Subcutaneous abdominal adipose tissue (tissue), 5 donors: Measurements from ENCODE around the gene TBC1D9.

Experiments used
- H3K27ac ChIP-seq: one replicate; pipeline ENCODE4 v1.7.0; 2013; ENCODE audit warnings: low read depth, mild to moderate bottlenecking, inconsistent platforms, low read length, moderate library complexity
- H3K27me3 ChIP-seq, 5 donors: one replicate each; pipeline ENCODE4 v1.7.0; 2013; ENCODE audit warnings: low read length in 5 of 5, inconsistent platforms in 1 of 5; ENCODE audit not compliant: control insufficient read depth in 5 of 5, insufficient read depth in 4 of 5
- H3K36me3 ChIP-seq, 5 donors: one replicate each; pipeline ENCODE4 v1.7.0; 2013; ENCODE audit warnings: low read length in 5 of 5; ENCODE audit not compliant: control insufficient read depth in 5 of 5, insufficient read depth in 5 of 5
- H3K4me1 ChIP-seq, 5 donors: one replicate each; pipeline ENCODE4 v1.7.0; 2013; ENCODE audit warnings: low read length in 5 of 5, mild to moderate bottlenecking in 3 of 5, moderate library complexity in 1 of 5; ENCODE audit not compliant: control insufficient read depth in 5 of 5, insufficient read depth in 5 of 5
- H3K4me3 ChIP-seq, 5 donors: one replicate each; pipeline ENCODE4 v1.7.0; 2013; ENCODE audit warnings: low read length in 5 of 5, low read depth in 1 of 5
- H3K9ac ChIP-seq, 5 donors: one replicate each; pipeline ENCODE4 v1.7.0; 2013; ENCODE audit warnings: low read length in 5 of 5, mild to moderate bottlenecking in 4 of 5, moderate library complexity in 3 of 5
- H3K9me3 ChIP-seq, 5 donors: one replicate each; pipeline ENCODE4 v1.7.0; 2013; ENCODE audit warnings: low read length in 5 of 5; ENCODE audit not compliant: control insufficient read depth in 5 of 5
- donor health status: healthy.
- donor health status: healthy.
- donor health status: healthy.
- donor health status: healthy.
- donor health status: healthy.

TBC1D9 gene

GRCh38 chr4:140742838-140743193 lies 13.4 kb downstream of the TBC1D9 start:
- Histone ChIP-seq H3K36me3 (no peaks in the 10 kb centered on the region), H3K4me3 (no peak overlapping the region), H3K9ac (peak overlapping the region in 1 of 5 donors; percentile 11), H3K27ac (no peak overlapping the region), H3K4me1 (peaks cover 0 to 38% (median 35%) of the 10 kb centered on the region in 5 donors), H3K27me3 (no peaks in the 10 kb centered on the region), H3K9me3 (no peaks in the 10 kb centered on the region)

- H3K9me3 ChIP-seq = no peaks in the 10 kb centered on the region
- peaks cover 0 to 51% (median 49%) of the 10 kb centered on the region in 5 donors for H3K4me1 ChIP-seq
- no peak overlapping the region for H3K4me3 ChIP-seq
- H3K9ac ChIP-seq = no peak overlapping the region
- H3K27ac ChIP-seq = no peak overlapping the region
- no peaks in the 10 kb centered on the region for H3K27me3 ChIP-seq
- H3K36me3 ChIP-seq = no peaks in the 10 kb centered on the region
These were observed 15.1 kb downstream of the TBC1D9 start for GRCh38 chr4:140740906-140741670.

GRCh38 chr4:140740422-140740821 lies 15.8 kb downstream of the TBC1D9 start:
- Histone ChIP-seq H3K4me3 (no peak overlapping the region), H3K9ac (no peak overlapping the region), H3K4me1 (peaks cover 0 to 56% (median 51%) of the 10 kb centered on the region in 5 donors), H3K9me3 (no peaks in the 10 kb centered on the region), H3K36me3 (no peaks in the 10 kb centered on the region), H3K27me3 (no peaks in the 10 kb centered on the region), H3K27ac (no peak overlapping the region)

GRCh38 chr4:140739971-140740370 lies 16.2 kb downstream of the TBC1D9 start:
- Histone ChIP-seq H3K9me3 (no peaks in the 10 kb centered on the region), H3K4me3 (no peak overlapping the region), H3K27ac (no peak overlapping the region), H3K4me1 (peaks cover 0 to 57% (median 51%) of the 10 kb centered on the region in 5 donors), H3K36me3 (no peaks in the 10 kb centered on the region), H3K9ac (no peak overlapping the region), H3K27me3 (no peaks in the 10 kb centered on the region)

- Histone ChIP-seq H3K4me1 (peaks cover 0 to 52% (median 37%) of the 10 kb centered on the region in 5 donors), H3K27me3 (no peaks in the 10 kb centered on the region), H3K9ac (no peak overlapping the region), H3K4me3 (no peak overlapping the region), H3K36me3 (no peaks in the 10 kb centered on the region), H3K27ac (no peak overlapping the region), H3K9me3 (no peaks in the 10 kb centered on the region)
These were observed 18.0 kb downstream of the TBC1D9 start for GRCh38 chr4:140738139-140738538.

- H3K36me3 ChIP-seq = no peaks in the 10 kb centered on the region
- peak overlapping the region in 1 of 5 donors; percentile 19 for H3K9ac ChIP-seq
- H3K27me3 ChIP-seq = no peaks in the 10 kb centered on the region
- H3K4me3 ChIP-seq = no peak overlapping the region
- H3K9me3 ChIP-seq = no peaks in the 10 kb centered on the region
- H3K27ac ChIP-seq = no peak overlapping the region
- peaks cover 0 to 41% (median 27%) of the 10 kb centered on the region in 5 donors for H3K4me1 ChIP-seq
These were observed 19.4 kb downstream of the TBC1D9 start for GRCh38 chr4:140736669-140737343.

GRCh38 chr4:140735779-140736391 lies 20.3 kb downstream of the TBC1D9 start:
- Histone ChIP-seq H3K36me3 (no peaks in the 10 kb centered on the region), H3K4me3 (no peak overlapping the region), H3K4me1 (peaks cover 0 to 36% (median 19%) of the 10 kb centered on the region in 5 donors), H3K27ac (no peak overlapping the region), H3K9ac (no peak overlapping the region), H3K9me3 (no peaks in the 10 kb centered on the region), H3K27me3 (no peaks in the 10 kb centered on the region)

GRCh38 chr4:140735317-140735716 lies 20.9 kb downstream of the TBC1D9 start:
- no peaks in the 10 kb centered on the region for H3K36me3 ChIP-seq
- no peak overlapping the region for H3K27ac ChIP-seq
- H3K9ac ChIP-seq = no peak overlapping the region
- no peaks in the 10 kb centered on the region for H3K9me3 ChIP-seq
- H3K4me3 ChIP-seq = no peak overlapping the region
- peaks cover 0 to 32% (median 18%) of the 10 kb centered on the region in 5 donors for H3K4me1 ChIP-seq
- no peaks in the 10 kb centered on the region for H3K27me3 ChIP-seq

GRCh38 chr4:140732780-140733179 lies 23.4 kb downstream of the TBC1D9 start:
- peaks cover 0 to 45% (median 34%) of the 10 kb centered on the region in 5 donors for H3K4me1 ChIP-seq
- H3K9me3 ChIP-seq = no peaks in the 10 kb centered on the region
- no peak overlapping the region for H3K27ac ChIP-seq

More at GRCh38 chr4:140732780-140733179, 23.4 kb downstream of the TBC1D9 start:
- Histone ChIP-seq H3K36me3 (no peaks in the 10 kb centered on the region), H3K9ac (no peak overlapping the region), H3K27me3 (no peaks in the 10 kb centered on the region), H3K4me3 (no peak overlapping the region)
